Neural progenitor cell (in vitro differentiated cells): ENCODE data around the gene ARID5B. TPM values are rescaled to one million over a fixed set of nuclear protein-coding genes. Genes with fewer than 3 reads are reported as not detected.

Experiments
- DNase-seq: peaks from one replicate; pipeline ENCODE4 v3.0.0-alpha.2; 2016; ENCODE audit warnings: low spot score
- H2AFZ ChIP-seq: fragments of 200-600 bp; sonication (generic); replicated peaks from 2 replicates; pipeline ENCODE4 v1.6.1; 2016; ENCODE audit warnings: antibody characterized with exemption
- H3F3A ChIP-seq: fragments of 200-600 bp; sonication (generic); 2 replicates; pipeline ENCODE4 v1.6.1; 2016; ENCODE audit warnings: antibody characterized with exemption, low read depth
- H3K27ac ChIP-seq: fragments of 200-600 bp; sonication (generic); 2 replicates; pipeline ENCODE4 v1.5.1; 2016; ENCODE audit warnings: mild to moderate bottlenecking
- H3K27me3 ChIP-seq: fragments of 200-600 bp; sonication (generic); 2 replicates; pipeline ENCODE4 v1.6.1; 2016; ENCODE audit warnings: mild to moderate bottlenecking, moderate library complexity
- H3K36me3 ChIP-seq: fragments of 200-600 bp; sonication (generic); 2 replicates; pipeline ENCODE4 v1.5.1; 2016
- H3K4me1 ChIP-seq: fragments of 200-600 bp; sonication (generic); 2 replicates; pipeline ENCODE4 v1.6.1; 2016; ENCODE audit warnings: mixed run types
- H3K4me2 ChIP-seq: fragments of 200-600 bp; sonication (generic); 2 replicates; pipeline ENCODE4 v1.6.1; 2016
- H3K4me3 ChIP-seq: fragments of 200-600 bp; sonication (generic); 2 replicates; pipeline ENCODE4 v1.5.1; 2016
- H3K79me2 ChIP-seq: fragments of 200-600 bp; sonication (generic); 2 replicates; pipeline ENCODE4 v1.6.1; 2016; ENCODE audit warnings: low read depth
- H3K9ac ChIP-seq: fragments of 200-600 bp; sonication (generic); 2 replicates; pipeline ENCODE4 v1.6.1; 2016
- H3K9me3 ChIP-seq: fragments of 200-600 bp; sonication (generic); 2 replicates; pipeline ENCODE4 v1.5.1; 2016; ENCODE audit warnings: low read depth
- H4K20me1 ChIP-seq: fragments of 200-600 bp; sonication (generic); 2 replicates; pipeline ENCODE4 v1.6.1; 2016; ENCODE audit warnings: low read depth
- H3K27ac Mint-ChIP-seq: 3 replicates; pipeline ENCODE4 v1.8.0; 2021; ENCODE audit warnings: mixed read lengths
- H3K27me3 Mint-ChIP-seq: 2 replicates; pipeline ENCODE4 v1.8.0; 2022; ENCODE audit warnings: low read depth, mild to moderate bottlenecking, inconsistent platforms, moderate library complexity, mixed read lengths; ENCODE audit not compliant: insufficient read depth
- H3K36me3 Mint-ChIP-seq: 3 replicates; pipeline ENCODE4 v1.8.0; 2021; ENCODE audit warnings: mixed read lengths
- H3K4me1 Mint-ChIP-seq: 3 replicates; pipeline ENCODE4 v1.8.0; 2021; ENCODE audit warnings: mixed read lengths
- H3K4me3 Mint-ChIP-seq: 3 replicates; pipeline ENCODE4 v1.8.0; 2021; ENCODE audit warnings: mild to moderate bottlenecking, moderate library complexity, mixed read lengths
- H3K9me3 Mint-ChIP-seq: 3 replicates; pipeline ENCODE4 v1.8.0; 2020; ENCODE audit warnings: mixed read lengths
- EZH2 ChIP-seq: fragments of 200-600 bp; sonication (generic); IDR thresholded peaks from 2 replicates; pipeline ENCODE4 v1.6.1; 2017; ENCODE audit warnings: antibody characterized with exemption, mild to moderate bottlenecking, moderate library complexity
- EZH2phosphoT487 ChIP-seq: fragments of 200-600 bp; sonication (generic); IDR thresholded peaks from 2 replicates; pipeline ENCODE4 v1.6.1; 2017; ENCODE audit warnings: antibody characterized with exemption
- total RNA-seq: library from RNA; depleted of rRNA; stranded (reverse); fragments of >200 nt; gene quantifications from 2 replicates; pipeline ENCODE4 v1.2.3, GENCODE V29; 2015; ENCODE audit warnings: low replicate concordance
- TF ChIP-seq, protein P1 (sequence below): fragments of 200-600 bp; sonication (generic); IDR thresholded peaks from 2 replicates; pipeline ENCODE4 v1.5.1; 2017; ENCODE audit warnings: antibody characterized with exemption, mild to moderate bottlenecking

The ARID5B gene
- total RNA-seq, 1 donor from 2014 or later: 1.5 TPM

DNA sequence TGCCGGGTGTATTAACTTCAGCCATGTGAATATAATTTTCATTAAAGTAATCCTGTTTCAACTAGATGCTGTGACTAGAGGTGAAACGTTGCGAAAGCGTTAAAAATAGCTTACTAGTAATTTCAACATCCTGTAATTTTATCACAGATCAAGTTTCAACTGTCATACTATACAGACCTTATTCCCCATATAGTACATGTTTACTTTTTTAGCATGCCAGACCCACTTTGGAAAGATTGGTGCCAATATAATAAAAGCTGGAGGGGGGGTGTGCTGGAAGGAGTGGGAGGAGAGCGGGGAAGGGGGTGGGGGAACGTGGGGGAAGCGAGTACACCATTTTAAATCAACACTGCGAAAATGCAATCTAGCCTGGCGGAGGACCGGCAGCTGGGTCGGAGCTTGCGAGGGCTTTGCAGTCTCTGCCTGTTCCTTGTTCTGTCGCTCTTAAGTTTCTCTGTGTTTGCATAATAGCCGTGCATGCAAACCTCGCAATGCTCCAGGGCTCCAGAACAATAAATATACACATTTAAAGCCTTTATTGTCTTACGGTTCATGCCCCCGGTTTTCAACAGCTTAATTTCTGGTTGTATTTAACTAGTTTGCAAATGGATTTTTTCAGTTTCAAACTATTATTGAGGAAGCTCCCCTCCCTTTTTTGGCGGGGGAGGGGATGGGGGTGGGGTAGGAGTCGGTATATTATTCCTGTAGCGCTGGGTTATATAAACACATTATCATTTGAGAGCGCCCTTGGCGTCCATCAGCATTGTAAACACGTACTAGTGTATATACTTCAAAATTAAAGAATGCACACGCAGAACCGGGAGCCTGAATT, 1.3 kb upstream of the ARID5B start:
- H3K27ac ChIP-seq: no peak overlapping the region

DNA sequence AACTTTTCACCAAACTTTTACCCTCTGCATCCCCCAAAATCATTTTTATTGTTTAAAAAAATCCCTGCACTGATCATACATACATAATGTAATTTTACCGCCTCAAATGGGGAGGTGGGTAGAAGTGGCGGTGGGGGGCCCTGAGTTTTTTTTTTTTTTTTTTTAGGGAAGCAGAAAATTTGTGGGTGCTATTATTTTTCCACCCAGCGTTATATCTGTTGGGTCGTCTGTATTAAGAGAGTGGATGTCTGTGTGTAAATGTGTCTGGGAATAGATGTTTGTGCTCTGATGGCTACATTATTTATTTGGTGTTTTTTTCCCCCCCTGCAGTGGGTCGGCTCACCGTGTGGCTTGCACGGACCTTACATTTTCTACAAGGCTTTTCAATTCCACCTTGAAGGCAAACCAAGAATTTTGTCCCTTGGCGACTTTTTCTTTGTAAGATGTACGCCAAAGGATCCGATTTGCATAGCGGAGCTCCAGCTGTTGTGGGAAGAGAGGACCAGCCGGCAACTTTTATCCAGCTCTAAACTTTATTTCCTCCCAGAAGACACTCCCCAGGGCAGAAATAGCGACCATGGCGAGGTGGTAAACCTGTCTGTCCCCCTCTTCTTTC, 438 bp downstream of the ARID5B start:
- TF ChIP-seq EZH2phosphoT487 (no peak), EZH2 (peak; percentile 15)
- DNase-seq: peak; percentile 64
- Histone ChIP-seq H3K4me3 (peak overlapping the region; percentile 69), H3K27me3 (peaks cover 50% of the 10 kb centered on the region), H2AFZ (no peak overlapping the region), H3K27ac (no peak overlapping the region), H3K4me1 (no peaks in the 10 kb centered on the region), H3K9me3 (no peaks in the 10 kb centered on the region), H3K36me3 (no peaks in the 10 kb centered on the region), H3F3A (peaks cover 23% of the 10 kb centered on the region), H3K4me2 (peak overlapping the region; percentile 87), H3K9ac (no peak overlapping the region), H4K20me1 (peaks cover 3% of the 10 kb centered on the region), H3K79me2 (no peaks in the 10 kb centered on the region)
- H3K36me3 Mint-ChIP-seq: no peaks in the 10 kb centered on the region
- peak overlapping the region; percentile 95 for H3K4me3 Mint-ChIP-seq
- H3K27ac Mint-ChIP-seq: peak overlapping the region; percentile 100
- H3K4me1 Mint-ChIP-seq: peaks cover 41% of the 10 kb centered on the region
- peaks cover 5% of the 10 kb centered on the region for H3K27me3 Mint-ChIP-seq
- H3K9me3 Mint-ChIP-seq: no peaks in the 10 kb centered on the region

More for the DNA sequence above, 1.3 kb upstream of the ARID5B start:
- Histone ChIP-seq H3K9ac (no peak overlapping the region), H3F3A (peaks cover 23% of the 10 kb centered on the region), H3K4me3 (peak overlapping the region; percentile 69), H2AFZ (peak overlapping the region; percentile 100), H3K9me3 (no peaks in the 10 kb centered on the region), H4K20me1 (peaks cover 3% of the 10 kb centered on the region), H3K4me1 (no peaks in the 10 kb centered on the region), H3K27me3 (peaks cover 50% of the 10 kb centered on the region), H3K4me2 (peak overlapping the region; percentile 87), H3K79me2 (no peaks in the 10 kb centered on the region), H3K36me3 (no peaks in the 10 kb centered on the region)
- H3K9me3 Mint-ChIP-seq: no peaks in the 10 kb centered on the region
- peak overlapping the region; percentile 95 for H3K4me3 Mint-ChIP-seq
- H3K27ac Mint-ChIP-seq: peak overlapping the region; percentile 100
- TF ChIP-seq, protein P1, sequence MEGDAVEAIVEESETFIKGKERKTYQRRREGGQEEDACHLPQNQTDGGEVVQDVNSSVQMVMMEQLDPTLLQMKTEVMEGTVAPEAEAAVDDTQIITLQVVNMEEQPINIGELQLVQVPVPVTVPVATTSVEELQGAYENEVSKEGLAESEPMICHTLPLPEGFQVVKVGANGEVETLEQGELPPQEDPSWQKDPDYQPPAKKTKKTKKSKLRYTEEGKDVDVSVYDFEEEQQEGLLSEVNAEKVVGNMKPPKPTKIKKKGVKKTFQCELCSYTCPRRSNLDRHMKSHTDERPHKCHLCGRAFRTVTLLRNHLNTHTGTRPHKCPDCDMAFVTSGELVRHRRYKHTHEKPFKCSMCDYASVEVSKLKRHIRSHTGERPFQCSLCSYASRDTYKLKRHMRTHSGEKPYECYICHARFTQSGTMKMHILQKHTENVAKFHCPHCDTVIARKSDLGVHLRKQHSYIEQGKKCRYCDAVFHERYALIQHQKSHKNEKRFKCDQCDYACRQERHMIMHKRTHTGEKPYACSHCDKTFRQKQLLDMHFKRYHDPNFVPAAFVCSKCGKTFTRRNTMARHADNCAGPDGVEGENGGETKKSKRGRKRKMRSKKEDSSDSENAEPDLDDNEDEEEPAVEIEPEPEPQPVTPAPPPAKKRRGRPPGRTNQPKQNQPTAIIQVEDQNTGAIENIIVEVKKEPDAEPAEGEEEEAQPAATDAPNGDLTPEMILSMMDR: no peak
- TF ChIP-seq EZH2 (peak; percentile 49), EZH2phosphoT487 (peak; percentile 42)
- no peaks in the 10 kb centered on the region for H3K36me3 Mint-ChIP-seq
- H3K4me1 Mint-ChIP-seq: peaks cover 45% of the 10 kb centered on the region
- DNase-seq: peak; percentile 57
- H3K27me3 Mint-ChIP-seq: peaks cover 7% of the 10 kb centered on the region

DNA sequence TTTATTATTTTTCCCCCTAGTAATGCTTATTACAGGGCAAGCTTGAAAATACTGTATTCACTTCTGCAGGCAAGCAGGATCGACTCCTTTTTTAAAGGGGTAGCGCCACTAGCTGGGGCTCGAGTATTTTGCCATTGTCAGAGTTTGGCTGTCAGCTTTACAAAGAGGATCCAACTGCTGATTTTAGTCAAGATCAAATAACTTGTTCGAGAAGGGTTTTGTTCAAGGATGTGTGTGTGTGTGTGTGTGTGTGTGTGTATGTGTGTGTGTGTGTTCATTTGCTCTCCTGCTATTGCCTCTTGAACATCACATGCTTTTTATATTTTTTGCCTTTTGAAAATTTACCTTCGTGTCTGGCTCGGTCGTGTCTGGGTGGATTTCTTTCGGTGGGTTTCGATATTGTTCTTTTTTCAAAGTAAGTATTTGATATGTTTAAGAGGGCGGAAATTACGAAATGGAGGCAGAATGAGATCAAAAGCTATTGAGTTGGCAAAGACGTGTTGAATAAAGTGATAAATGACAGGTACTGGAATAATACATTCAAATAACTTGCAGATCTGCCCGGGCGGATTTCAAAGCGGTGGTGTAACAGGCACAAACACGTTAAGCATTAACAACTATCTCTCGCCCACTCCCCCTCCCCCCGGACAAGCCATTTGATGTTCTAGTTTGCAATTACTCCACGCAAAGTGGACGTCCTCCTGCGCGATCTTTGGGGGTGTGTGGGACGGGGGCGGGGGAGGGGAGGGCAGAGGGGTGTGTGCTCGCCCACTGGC, 1.1 kb downstream of the ARID5B start:
- H3K27ac Mint-ChIP-seq: no peak overlapping the region
- peak overlapping the region; percentile 69 for H3K4me3 ChIP-seq
- H3K4me3 Mint-ChIP-seq: peak overlapping the region; percentile 95
- H3K27ac ChIP-seq: no peak overlapping the region
- H3K4me1 Mint-ChIP-seq: peaks cover 34% of the 10 kb centered on the region
- H3K9me3 ChIP-seq: no peaks in the 10 kb centered on the region
- TF ChIP-seq, protein P1: peak; percentile 8
- no peak for TF ChIP-seq EZH2phosphoT487
- peak overlapping the region; percentile 87 for H3K4me2 ChIP-seq
- peaks cover 44% of the 10 kb centered on the region for H3K27me3 ChIP-seq
- no peak overlapping the region for H3K9ac ChIP-seq
- no peaks in the 10 kb centered on the region for H3K79me2 ChIP-seq
- H3K9me3 Mint-ChIP-seq: no peaks in the 10 kb centered on the region
- H2AFZ ChIP-seq: no peak overlapping the region
- no peaks in the 10 kb centered on the region for H3K36me3 ChIP-seq
- no peaks in the 10 kb centered on the region for H3K4me1 ChIP-seq
- DNase-seq: peak; percentile 65
- H3K36me3 Mint-ChIP-seq: no peaks in the 10 kb centered on the region
- peaks cover 5% of the 10 kb centered on the region for H3K27me3 Mint-ChIP-seq
- peaks cover 3% of the 10 kb centered on the region for H4K20me1 ChIP-seq
- peaks cover 23% of the 10 kb centered on the region for H3F3A ChIP-seq
